ENCODE results near the gene SLC11A1. TPM values are rescaled to one million over a fixed set of nuclear protein-coding genes. Genes with fewer than 3 reads are reported as not detected.
A peak's percentile ranks its signal among the peaks of the same experiment; 100 is the strongest.

The SLC11A1 gene
- total and polyA plus RNA-seq, 2 donors (not counting 1 experiment from before 2014, with no cell fraction given) = 6.5 to 65.3 TPM

GRCh38 chr2:218378053-218378452 is 4.0 kb upstream of the SLC11A1 start:
- H3K4me1 Mint-ChIP-seq = peaks cover 6% of the 10 kb centered on the region

DNA sequence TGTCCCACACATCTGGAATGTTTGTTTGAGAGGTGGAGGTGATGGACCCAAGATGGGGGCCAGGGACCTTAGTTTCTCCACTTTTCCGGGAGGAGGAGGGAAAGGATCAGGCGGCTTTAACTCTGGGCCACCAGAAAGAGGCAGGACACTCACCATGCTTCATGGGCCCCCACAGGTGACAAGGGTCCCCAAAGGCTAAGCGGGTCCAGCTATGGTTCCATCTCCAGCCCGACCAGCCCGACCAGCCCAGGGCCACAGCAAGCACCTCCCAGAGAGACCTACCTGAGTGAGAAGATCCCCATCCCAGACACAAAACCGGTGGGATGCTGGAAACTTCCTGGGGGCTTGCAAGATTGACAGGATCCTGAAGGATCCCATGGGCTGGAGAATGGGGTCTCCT is 712 bp downstream of the SLC11A1 start:
- H3K9me3 ChIP-seq (ENCODE audit: control extremely low read depth in 1 of 3, control insufficient read depth in 2 of 3, insufficient read depth in 1 of 3, low read length in 2 of 3) = peaks cover 0 to 3% (median 0%) of the 10 kb centered on the region in 3 donors
- no peaks in the 10 kb centered on the region for H3K36me3 ChIP-seq (replicated peaks in 1 of 2; ENCODE audit: control extremely low read depth in 1 of 2, control insufficient read depth in 1 of 2, extremely low read depth in 1 of 2, insufficient read depth in 2 of 2, low read length in 1 of 2)
- no peak overlapping the region for H3K4me3 Mint-ChIP-seq
- H3K27ac ChIP-seq (ENCODE audit: low read length in 2 of 2) = peak overlapping the region in 1 of 2 donors; percentile 12
- H3K79me2 ChIP-seq (ENCODE audit: control insufficient read depth, insufficient read depth, low read length) = no peaks in the 10 kb centered on the region
- 100% methylated on average over 4 of the region's 6 CpGs for WGBS (ENCODE audit: insufficient coverage)
- CTCF ChIA-PET = interaction anchor here (1.8 kb wide), 1 partner anchor 26 kb away, joined by 5 read pairs; the partner anchor contains the start of gene CATIP
- TF ChIP-seq EZH2 (IDR thresholded peaks at IDR 0.05; ENCODE audit: borderline replicate concordance, insufficient read depth, low read depth, low read length, poor library complexity, severe bottlenecking) (no peak), CTCF (IDR thresholded peaks at IDR 0.05) (no peak)
- no peak overlapping the region for H3K27ac Mint-ChIP-seq
- peaks cover 0 to 11% (median 0%) of the 10 kb centered on the region in 4 experiments for H3K27me3 ChIP-seq (replicated peaks in 1 of 4; ENCODE audit: control extremely low read depth in 1 of 4, control insufficient read depth in 3 of 4, insufficient read depth in 4 of 4, low read length in 3 of 4)
- H3K9me3 Mint-ChIP-seq (ENCODE audit: insufficient read depth) = no peaks in the 10 kb centered on the region
- ATAC-seq (ENCODE audit: low read depth) (no peak), DNase-seq (no peak)
- H3K27me3 Mint-ChIP-seq = peaks cover 2% of the 10 kb centered on the region
- peaks cover 16% of the 10 kb centered on the region for H3K4me1 Mint-ChIP-seq
- H3K9ac ChIP-seq (ENCODE audit: low read length) = peak overlapping the region; percentile 11
- POLR2A ChIA-PET = no interaction called here
- H2AFZ ChIP-seq (ENCODE audit: insufficient read depth, low read depth, low read length, poor library complexity, severe bottlenecking) = no peak overlapping the region
- H3K4me3 ChIP-seq (ENCODE audit: control extremely low read depth in 1 of 5, extremely low read depth in 1 of 5, insufficient read depth in 1 of 5, low read depth in 2 of 5, low read length in 4 of 5) = peak overlapping the region in 3 of 5 experiments; percentile 0 to 75 (median 3)
- H3K4me1 ChIP-seq (ENCODE audit: control insufficient read depth in 2 of 2, insufficient read depth in 2 of 2, low read length in 2 of 2) = peaks cover 5 to 6% of the 10 kb centered on the region in 2 donors
- intact Hi-C loops (cut with micrococcal nuclease) = no loop called here
- H3K4me2 ChIP-seq (replicated peaks; ENCODE audit: low read depth, low read length, poor library complexity, severe bottlenecking) = peak overlapping the region; percentile 17
- no peaks in the 10 kb centered on the region for H4K20me1 ChIP-seq (ENCODE audit: control insufficient read depth, insufficient read depth, low read length, poor library complexity, severe bottlenecking)

More at GRCh38 chr2:218378053-218378452, 4.0 kb upstream of the SLC11A1 start:
- no peak overlapping the region for H3K4me3 ChIP-seq (ENCODE audit: control extremely low read depth in 1 of 5, extremely low read depth in 1 of 5, insufficient read depth in 1 of 5, low read depth in 2 of 5, low read length in 4 of 5)
- ATAC-seq (ENCODE audit: low read depth) (no peak), DNase-seq (no peak)
- H2AFZ ChIP-seq (ENCODE audit: insufficient read depth, low read depth, low read length, poor library complexity, severe bottlenecking) = no peak overlapping the region
- Mint-ChIP-seq H3K4me3 (no peak overlapping the region), H3K27me3 (no peaks in the 10 kb centered on the region), H3K9me3 (ENCODE audit: insufficient read depth) (no peaks in the 10 kb centered on the region), H3K27ac (no peak overlapping the region)
- 98% methylated on average over 5 of the region's 5 CpGs for WGBS (ENCODE audit: insufficient coverage)
- CTCF ChIA-PET = no interaction called here
- no peaks in the 10 kb centered on the region for H3K27me3 ChIP-seq (replicated peaks in 1 of 4; ENCODE audit: control extremely low read depth in 1 of 4, control insufficient read depth in 3 of 4, insufficient read depth in 4 of 4, low read length in 3 of 4)
- no peak overlapping the region for H3K27ac ChIP-seq (ENCODE audit: low read length in 2 of 2)
- TF ChIP-seq EZH2 (IDR thresholded peaks at IDR 0.05; ENCODE audit: borderline replicate concordance, insufficient read depth, low read depth, low read length, poor library complexity, severe bottlenecking) (no peak), CTCF (IDR thresholded peaks at IDR 0.05) (no peak)
- H4K20me1 ChIP-seq (ENCODE audit: control insufficient read depth, insufficient read depth, low read length, poor library complexity, severe bottlenecking) = no peaks in the 10 kb centered on the region
- H3K36me3 ChIP-seq (replicated peaks in 1 of 2; ENCODE audit: control extremely low read depth in 1 of 2, control insufficient read depth in 1 of 2, extremely low read depth in 1 of 2, insufficient read depth in 2 of 2, low read length in 1 of 2) = no peaks in the 10 kb centered on the region
- no peak overlapping the region for H3K4me2 ChIP-seq (replicated peaks; ENCODE audit: low read depth, low read length, poor library complexity, severe bottlenecking)
- H3K4me1 ChIP-seq (ENCODE audit: control insufficient read depth in 2 of 2, insufficient read depth in 2 of 2, low read length in 2 of 2) = no peaks in the 10 kb centered on the region
- POLR2A ChIA-PET = no interaction called here
- H3K9ac ChIP-seq (ENCODE audit: low read length) = no peak overlapping the region
- no peaks in the 10 kb centered on the region for H3K9me3 ChIP-seq (ENCODE audit: control extremely low read depth in 1 of 3, control insufficient read depth in 2 of 3, insufficient read depth in 1 of 3, low read length in 2 of 3)
- no peaks in the 10 kb centered on the region for H3K79me2 ChIP-seq (ENCODE audit: control insufficient read depth, insufficient read depth, low read length)
- intact Hi-C loops (cut with micrococcal nuclease) = no loop called here

Data from B cell (primary cell).